Measurements from ENCODE around the gene FADD.
"Not testable (repeated sequence)": the region's sequence is repeated elsewhere in the genome, so short reads cannot be mapped to it uniquely, and the experiment has no call there.

The FADD gene

GRCh38 chr11:70205766-70206165, 2.7 kb downstream of the FADD start:
- DNase-seq: no peak

- no peak for DNase-seq
Observed at GRCh38 chr11:70206226-70206981, 3.3 kb downstream of the FADD start.

GRCh38 chr11:70206982-70207376, 3.9 kb downstream of the FADD start:
- DNase-seq: no peak

GRCh38 chr11:70207531-70208131, 4.5 kb downstream of the FADD start:
- DNase-seq: no peak

GRCh38 chr11:70209391-70209912, 6.4 kb downstream of the FADD start:
- DNase-seq: no peak

- DNase-seq: no peak
Observed at GRCh38 chr11:70210051-70210501, 7.0 kb downstream of the FADD start.

- DNase-seq: no peak
Observed at GRCh38 chr11:70210530-70210929, 7.4 kb downstream of the FADD start.

- peak; percentile 17 for DNase-seq
Observed at GRCh38 chr11:70212227-70212811, 9.2 kb downstream of the FADD start.

GRCh38 chr11:70217388-70217787, 14.3 kb downstream of the FADD start:
- not testable (repeated sequence) for DNase-seq

- not testable (repeated sequence) for DNase-seq
Observed at GRCh38 chr11:70218076-70218475, 15.0 kb downstream of the FADD start.

GRCh38 chr11:70220136-70220535, 17.0 kb downstream of the FADD start:
- DNase-seq: peak; percentile 6

- DNase-seq: no peak
Observed at GRCh38 chr11:70220920-70221319, 17.8 kb downstream of the FADD start.

- no peak for DNase-seq
Observed at GRCh38 chr11:70225681-70226177, 22.6 kb downstream of the FADD start.

- DNase-seq: no peak
Observed at GRCh38 chr11:70226183-70226582, 23.1 kb downstream of the FADD start.

- DNase-seq: peak; percentile 8
Observed at GRCh38 chr11:70226967-70227366, 23.9 kb downstream of the FADD start.

- no peak for DNase-seq
Observed at GRCh38 chr11:70229737-70230136, 26.6 kb downstream of the FADD start.

- no peak for DNase-seq
Observed at GRCh38 chr11:70230151-70230839, 27.2 kb downstream of the FADD start.

GRCh38 chr11:70230840-70231710, 28.0 kb downstream of the FADD start:
- DNase-seq: no peak

- no peak for DNase-seq
Observed at GRCh38 chr11:70233034-70233433, 29.9 kb downstream of the FADD start.

- DNase-seq: no peak
Observed at GRCh38 chr11:70233511-70233934, 30.4 kb downstream of the FADD start.

- no peak for DNase-seq
Observed at GRCh38 chr11:70233962-70234361, 30.9 kb downstream of the FADD start.

GRCh38 chr11:70240337-70240736, 37.2 kb downstream of the FADD start:
- DNase-seq: no peak
